ENCODE data around the gene DAZAP1. TPM values are rescaled to one million over a fixed set of nuclear protein-coding genes. Genes with fewer than 3 reads are reported as not detected.

The DAZAP1 gene
- total and polyA plus RNA-seq, 8 donors = 35.3 to 67.4 (median 55.1) TPM

DNA sequence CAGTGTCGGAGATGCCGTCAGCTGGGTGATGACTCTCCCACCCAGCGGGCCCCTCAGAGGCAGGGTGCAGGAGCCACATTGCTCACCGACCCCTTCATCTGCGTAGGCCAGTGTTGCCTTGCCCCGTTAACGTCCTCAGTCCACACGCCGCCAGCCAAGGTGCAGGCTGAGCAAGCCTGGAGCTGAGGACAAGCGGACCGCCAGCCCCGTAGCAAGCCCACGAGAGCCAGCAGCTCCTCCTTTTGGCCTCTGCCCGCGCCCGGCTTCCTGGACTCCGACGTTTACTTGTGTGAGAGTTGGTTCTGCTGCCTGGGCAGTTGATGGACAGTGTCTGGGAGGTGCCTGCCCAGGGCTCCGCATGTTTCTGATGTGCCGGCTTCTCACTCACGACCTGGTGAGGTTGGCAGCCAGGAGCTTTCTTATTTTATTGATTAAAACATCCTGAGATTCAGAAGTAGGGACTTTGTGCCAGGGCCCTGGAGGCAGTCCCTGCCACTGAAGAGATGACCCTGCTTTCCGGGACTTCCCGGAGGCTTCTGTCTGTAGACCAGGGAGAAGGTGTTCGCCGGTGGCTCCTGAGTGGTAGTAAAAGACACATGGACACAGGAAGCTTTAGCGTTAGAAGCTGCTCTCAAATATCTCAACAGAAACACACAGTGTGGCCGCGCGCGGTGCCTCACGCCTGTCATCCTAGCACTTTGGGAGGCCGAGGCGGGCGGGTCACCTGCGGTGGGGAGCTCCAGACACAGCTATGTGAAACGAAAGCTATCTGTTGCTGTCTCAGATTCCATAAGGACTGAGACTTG lies 5.8 kb downstream of the DAZAP1 start:
- no peaks in the 10 kb centered on the region for H3K27me3 ChIP-seq
- no peaks in the 10 kb centered on the region for H3K36me3 ChIP-seq
- TF ChIP-seq CTCF (IDR thresholded peaks at IDR 0.05) = no peak
- H3K27ac ChIP-seq = peak overlapping the region in 2 of 4 donors; percentile 22 to 46
- FAIRE-seq = no peak
- no peak overlapping the region for H3K4me3 ChIP-seq
- H3K4me1 ChIP-seq = peaks cover 68 to 74% (median 74%) of the 10 kb centered on the region in 3 donors
- DNase-seq = no peak
- WGBS, 2 donors = 55 to 58% methylated on average over 36 of the region's 36 CpGs
- intact Hi-C loops (cut with DNase I) = no loop called here
- ATAC-seq = no peak
- H3K9me3 ChIP-seq = no peaks in the 10 kb centered on the region

DNA sequence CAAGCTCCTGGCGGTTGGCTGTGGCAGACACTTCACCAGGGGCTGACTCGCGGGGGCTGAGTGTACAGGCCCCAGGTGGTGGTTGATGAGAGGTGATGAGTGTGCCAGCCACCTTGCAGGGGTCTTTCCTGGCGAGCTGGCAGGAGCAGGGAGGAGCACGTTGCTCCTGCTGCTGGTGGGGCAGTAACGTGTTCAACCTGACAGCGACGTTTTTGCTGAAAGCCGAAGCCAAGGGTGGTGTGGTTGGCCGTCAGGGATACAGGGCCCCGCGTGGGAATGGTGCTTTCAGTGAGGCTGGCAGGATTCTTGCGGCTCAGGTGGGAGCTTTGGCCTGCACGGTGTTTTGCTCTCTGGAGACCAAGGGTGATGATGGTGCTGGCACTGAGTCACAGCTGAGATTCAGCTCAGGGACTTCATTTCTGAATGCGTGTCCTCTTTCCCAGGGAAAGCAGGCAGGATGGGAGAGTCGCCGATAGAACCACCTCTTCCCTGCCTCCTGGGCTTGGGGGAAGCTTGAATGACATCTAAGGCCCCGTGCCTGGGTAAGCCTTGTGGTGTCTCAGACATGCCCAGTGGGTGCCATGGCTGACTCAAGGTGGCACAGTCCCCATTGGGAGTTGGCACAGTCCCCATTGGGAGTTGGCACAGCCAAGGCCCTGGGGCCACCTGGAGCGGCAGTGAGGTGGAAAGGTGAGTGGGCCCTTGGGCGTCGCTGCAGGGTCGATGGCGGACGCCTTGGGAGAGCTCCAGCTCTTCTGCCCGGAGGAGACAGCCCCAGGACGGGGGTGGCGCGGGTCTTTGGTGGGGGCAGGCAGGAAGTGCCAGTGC lies 8.8 kb downstream of the DAZAP1 start:
- peak in 2 of 6 donors; percentile 60 to 72 for DNase-seq
- peak overlapping the region in 2 of 4 donors; percentile 12 to 23 for H3K4me3 ChIP-seq
- H3K36me3 ChIP-seq = peaks cover 0 to 20% (median 13%) of the 10 kb centered on the region in 3 donors
- no peak for TF ChIP-seq CTCF (IDR thresholded peaks at IDR 0.05)
- 33 to 38% methylated on average over 28 of the region's 28 CpGs for WGBS, 2 donors
- intact Hi-C loops (cut with DNase I) = no loop called here
- H3K27me3 ChIP-seq = no peaks in the 10 kb centered on the region
- H3K27ac ChIP-seq = peak overlapping the region; percentile 74 to 91 (median 84)
- no peaks in the 10 kb centered on the region for H3K9me3 ChIP-seq
- FAIRE-seq = no peak
- peak in 1 of 4 donors; percentile 1 for ATAC-seq
- H3K4me1 ChIP-seq = peaks cover 52 to 58% (median 58%) of the 10 kb centered on the region in 3 donors

DNA sequence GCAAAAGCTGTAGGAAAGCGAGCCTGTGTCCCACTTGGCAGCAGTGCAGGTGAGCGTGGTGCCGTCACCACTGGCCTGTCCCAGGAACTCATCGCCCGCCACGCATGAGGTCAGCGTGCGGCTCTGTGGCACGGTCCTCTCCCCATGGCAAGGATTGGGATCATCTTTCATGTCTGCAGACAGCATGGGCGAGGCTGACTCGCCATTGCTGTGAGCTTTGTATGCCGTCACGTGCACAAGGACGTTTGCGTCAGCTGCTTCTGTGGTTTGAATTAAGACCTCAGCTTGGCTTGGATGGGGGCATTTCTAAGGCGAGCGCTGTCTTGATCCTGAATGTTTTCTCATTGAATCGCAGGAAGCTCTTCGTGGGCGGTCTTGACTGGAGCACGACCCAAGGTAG lies 9.8 kb downstream of the DAZAP1 start:
- WGBS, 2 donors = 71 to 73% methylated on average over 21 of the region's 21 CpGs
- intact Hi-C loops (cut with DNase I) = no loop called here
- peaks cover 0 to 29% (median 22%) of the 10 kb centered on the region in 3 donors for H3K36me3 ChIP-seq
- FAIRE-seq (no peak), DNase-seq (peak in 1 of 6 donors; percentile 46), ATAC-seq (no peak)
- peaks cover 45 to 52% (median 49%) of the 10 kb centered on the region in 3 donors for H3K4me1 ChIP-seq
- no peaks in the 10 kb centered on the region for H3K27me3 ChIP-seq
- H3K9me3 ChIP-seq = no peaks in the 10 kb centered on the region
- H3K4me3 ChIP-seq = no peak overlapping the region
- no peak for TF ChIP-seq CTCF (IDR thresholded peaks at IDR 0.05)
- peak overlapping the region in 1 of 4 donors; percentile 86 for H3K27ac ChIP-seq

GRCh38 chr19:1417681-1418495 lies 10.5 kb downstream of the DAZAP1 start:
- Histone ChIP-seq H3K27ac (peak overlapping the region in 1 of 4 donors; percentile 86), H3K4me3 (no peak overlapping the region), H3K4me1 (peaks cover 38 to 49% (median 41%) of the 10 kb centered on the region in 3 donors), H3K27me3 (no peaks in the 10 kb centered on the region), H3K36me3 (peaks cover 0 to 34% (median 29%) of the 10 kb centered on the region in 3 donors), H3K9me3 (no peaks in the 10 kb centered on the region)
- no peak for FAIRE-seq
- ATAC-seq = no peak
- 40 to 54% methylated on average over 30 of the region's 30 CpGs for WGBS, 2 donors
- intact Hi-C loops (cut with DNase I) = no loop called here
- TF ChIP-seq CTCF (IDR thresholded peaks at IDR 0.05) = no peak
- peak in 1 of 6 donors; percentile 26 for DNase-seq

Measured in pancreas (tissue), 10 donors.